HL-60 (cell line): Measurements from ENCODE around the gene CLCN7.

Experiments
- CTCF ChIP-seq: IDR thresholded peaks from one replicate; pipeline ENCODE4 v1.5.1; 2011; ENCODE audit warnings: low read length, control low read depth, inconsistent platforms; ENCODE audit not compliant: insufficient read depth
- GABPA ChIP-seq: IDR thresholded peaks from 2 replicates; pipeline ENCODE4 v1.6.1; 2012; ENCODE audit warnings: low read depth
- POLR2AphosphoS5 ChIP-seq: IDR thresholded peaks from 2 replicates; pipeline ENCODE4 v1.6.1; 2012; ENCODE audit warnings: low read depth
- REST ChIP-seq: IDR thresholded peaks from 2 replicates; pipeline ENCODE4 v1.6.1; 2012; ENCODE audit warnings: low read depth; ENCODE audit not compliant: insufficient replicate concordance
- SPI1 ChIP-seq: IDR thresholded peaks from 2 replicates; pipeline ENCODE4 v1.6.1; 2012; ENCODE audit warnings: low read depth, mild to moderate bottlenecking, borderline replicate concordance

GRCh38 chr16:1475552-1476114, 805 bp upstream of the CLCN7 start:
- TF ChIP-seq CTCF (no peak), GABPA (no peak), POLR2AphosphoS5 (no peak), REST (no peak), SPI1 (no peak)
